GM19043 (cell line): ENCODE results near the gene MDFI.

Experiments
- ATAC-seq: cut with Tn5 transposase; IDR thresholded peaks from one replicate; pipeline ENCODE4 v1.9.1; 2021; ENCODE audit warnings: low read depth; ENCODE audit not compliant: unreplicated experiment

The MDFI gene

DNA sequence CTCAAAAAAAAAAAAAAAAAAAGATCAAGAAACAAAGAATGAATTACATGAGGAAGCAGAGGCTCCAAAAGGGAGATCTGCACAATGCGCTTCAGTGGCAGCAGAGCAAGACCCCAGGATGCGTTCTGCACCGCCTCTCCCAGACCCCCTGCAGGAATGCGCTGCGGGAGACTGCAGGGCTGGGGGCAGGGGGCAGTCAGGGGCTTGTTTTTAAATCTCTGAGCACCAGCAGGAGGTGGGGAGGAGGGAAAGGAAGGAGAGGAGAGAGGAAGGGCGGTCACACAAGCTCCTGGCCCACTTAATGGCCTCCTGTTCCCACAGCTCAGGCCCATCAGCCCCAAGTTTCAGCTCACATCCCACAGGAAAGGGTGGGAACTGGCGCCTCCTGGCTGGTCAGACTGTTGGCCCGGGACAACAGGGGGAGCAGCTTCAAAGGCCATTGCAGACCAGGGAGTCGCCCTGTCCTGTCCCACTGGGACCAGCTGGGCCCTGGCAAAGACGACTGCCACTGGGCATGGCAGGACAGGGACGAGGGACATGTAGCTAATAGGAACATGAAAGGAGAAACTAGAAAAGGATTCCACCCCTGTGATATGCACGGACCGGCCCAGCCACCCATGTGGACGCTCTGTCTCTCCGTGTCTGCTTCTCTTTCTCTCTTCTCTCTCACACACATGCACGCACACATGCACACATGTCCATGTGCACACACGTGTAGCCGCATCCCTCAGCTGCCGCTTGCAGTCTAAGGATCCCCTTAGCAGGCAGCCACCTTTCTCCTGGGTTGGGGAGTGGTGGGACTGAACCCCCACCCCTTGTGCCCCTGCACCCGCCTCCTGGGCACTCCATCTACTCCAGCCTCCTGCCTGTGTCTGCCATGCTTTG, 62.4 kb downstream of the MDFI start:
- no peak for ATAC-seq

DNA sequence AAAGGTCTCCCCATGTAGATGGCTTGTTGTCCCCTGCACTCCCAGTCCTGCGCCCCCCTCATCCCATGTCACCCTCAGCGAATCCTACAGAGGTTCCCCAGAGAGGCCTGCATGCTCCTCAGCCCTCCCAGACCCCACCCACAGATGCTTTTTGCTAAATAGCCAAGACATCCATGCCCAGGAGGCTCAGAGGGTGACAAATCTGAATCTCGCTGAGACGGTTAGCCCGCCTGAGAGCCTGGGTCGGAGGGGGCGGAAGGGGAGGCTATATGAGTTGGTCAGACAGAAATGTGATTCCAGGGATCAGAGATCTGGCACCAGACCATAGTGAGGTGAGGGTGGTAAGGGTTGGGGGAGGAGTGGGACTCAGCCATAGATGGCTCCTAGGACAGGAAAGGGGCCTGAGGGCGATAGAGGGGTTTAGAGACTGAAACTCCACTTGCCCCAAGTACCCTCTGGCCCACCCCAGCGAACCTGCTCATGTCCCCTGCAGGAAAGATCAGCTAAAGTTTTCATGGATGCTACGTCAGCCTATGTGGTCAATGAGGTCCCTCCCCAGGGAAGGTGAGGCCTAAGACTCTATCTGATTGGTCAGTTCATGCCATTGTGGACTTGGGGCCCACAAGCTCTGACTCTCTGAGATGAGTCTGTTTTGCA, 63.9 kb downstream of the MDFI start:
- ATAC-seq = no peak

DNA sequence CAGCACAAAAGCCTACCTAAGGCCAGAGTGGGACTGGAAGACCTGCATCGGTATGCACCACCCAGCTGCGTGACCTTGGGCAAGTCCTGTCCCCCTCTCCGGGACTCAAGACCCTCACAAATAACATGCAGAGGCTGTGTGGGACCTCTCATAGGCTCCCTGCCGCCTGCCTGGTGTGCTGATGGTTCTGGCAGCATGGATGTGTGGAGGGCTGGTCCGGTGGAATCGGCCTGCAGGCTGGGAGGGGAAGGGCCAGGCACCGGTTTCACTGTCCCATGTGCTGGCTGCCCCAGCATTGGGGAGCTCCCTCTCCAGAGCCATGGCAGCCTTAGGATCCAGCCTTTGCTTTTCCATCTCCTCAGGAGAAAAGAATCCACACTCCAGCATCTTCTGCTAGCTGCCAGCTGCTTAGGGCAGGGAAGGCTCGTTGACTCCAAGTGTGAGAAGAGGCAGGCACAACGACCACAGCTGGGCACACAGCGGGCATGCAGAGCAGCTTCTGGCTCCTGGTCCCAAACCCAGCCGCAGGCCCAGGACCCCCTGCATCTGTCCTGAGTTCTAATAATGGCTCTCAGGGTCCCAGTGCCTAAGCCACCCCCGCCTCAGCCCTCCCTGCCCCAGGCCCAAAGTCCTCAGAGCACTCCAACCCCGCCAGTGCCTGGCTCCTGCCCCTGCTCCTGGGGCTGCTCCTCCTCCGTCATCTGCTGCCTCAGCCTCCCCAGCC, 64.7 kb downstream of the MDFI start:
- no peak for ATAC-seq
